HEK293 (cell line): ENCODE results near the gene ARL11.
"Not testable (repeated sequence)": the region's sequence is repeated elsewhere in the genome, so short reads cannot be mapped to it uniquely, and the experiment has no call there.

Source experiments
- CTCF ChIA-PET: fragments of 350-600 bp; formaldehyde crosslinking; extraction: SDS; loops from one replicate; lab custom pipeline; 2021; ENCODE audit warnings: antibody characterized with exemption; lab: Yijun Ruan, JAX
- POLR2A ChIA-PET: fragments of 300-600 bp; formaldehyde crosslinking; extraction: SDS; loops from one replicate; lab custom pipeline; 2020; ENCODE audit warnings: antibody characterized with exemption, inconsistent platforms; lab: Yijun Ruan, JAX
- H3K27ac ChIP-seq: fragments of 200-500 bp; sonication (Bioruptor generic); 2 replicates; pipeline ENCODE4 v1.5.1; 2014; ENCODE audit warnings: low read depth, low read length, control low read depth, inconsistent platforms; ENCODE audit errors: extremely low read depth
- H3K36me3 ChIP-seq, 2 experiments: fragments of 200-500 bp in 1 of 2; sonication (Bioruptor generic) in 1 of 2; 1 replicate in 1 of 2; 2 replicates in 1 of 2; pipeline ENCODE4 v1.5.1; 2014 to 2017; ENCODE audit warnings: inconsistent platforms in 2 of 2, low read length in 2 of 2; ENCODE audit not compliant: control insufficient read depth in 2 of 2, insufficient read depth in 1 of 2
- H3K4me1 ChIP-seq: fragments of 200-500 bp; sonication (Bioruptor generic); 2 replicates; pipeline ENCODE4 v1.5.1; 2014; ENCODE audit warnings: mild to moderate bottlenecking, low read length, inconsistent platforms; ENCODE audit not compliant: control insufficient read depth, insufficient read depth
- H3K4me3 ChIP-seq: 2 replicates; pipeline ENCODE4 v1.5.1; 2011; ENCODE audit warnings: low read depth, mild to moderate bottlenecking, control low read depth, low read length, moderate library complexity
- H3K9me3 ChIP-seq: fragments of 200-500 bp; sonication (Bioruptor generic); 2 replicates; pipeline ENCODE4 v1.5.1; 2014; ENCODE audit warnings: low read depth, low read length, inconsistent platforms; ENCODE audit not compliant: control insufficient read depth, insufficient read depth
- BCL11A ChIP-seq: fragments of 450-650 bp; formaldehyde crosslinking; IDR thresholded peaks from 2 replicates; pipeline ENCODE4 v1.5.1; 2016; ENCODE audit warnings: low read depth, missing biosample characterization, missing genetic modification characterization
- GLIS2 ChIP-seq: fragments of 450-650 bp; formaldehyde crosslinking; IDR thresholded peaks from 2 replicates; pipeline ENCODE4 v1.5.1; 2016; ENCODE audit warnings: missing biosample characterization, missing genetic modification characterization
- PATZ1 ChIP-seq: fragments of 450-650 bp; formaldehyde crosslinking; IDR thresholded peaks from 2 replicates; pipeline ENCODE4 v1.5.1; 2016; ENCODE audit warnings: missing biosample characterization, missing genetic modification characterization
- PRDM6 ChIP-seq: fragments of 450-650 bp; formaldehyde crosslinking; IDR thresholded peaks from 2 replicates; pipeline ENCODE4 v1.5.1; 2017; ENCODE audit warnings: missing biosample characterization, missing genetic modification characterization
- REST ChIP-seq: fragments of 450-650 bp; formaldehyde crosslinking; IDR thresholded peaks from 2 replicates; pipeline ENCODE4 v1.5.1; 2016; ENCODE audit warnings: missing biosample characterization, missing genetic modification characterization
- ZFP3 ChIP-seq: fragments of 450-650 bp; formaldehyde crosslinking; IDR thresholded peaks from 2 replicates; pipeline ENCODE4 v1.5.1; 2016; ENCODE audit warnings: low read depth, missing biosample characterization, missing genetic modification characterization
- ZFP69B ChIP-seq: fragments of 450-650 bp; formaldehyde crosslinking; IDR thresholded peaks from 2 replicates; pipeline ENCODE4 v1.5.1; 2016; ENCODE audit warnings: missing biosample characterization, missing genetic modification characterization
- ZNF350 ChIP-seq: fragments of 450-650 bp; formaldehyde crosslinking; IDR thresholded peaks from 2 replicates; pipeline ENCODE4 v1.5.0; 2017; ENCODE audit warnings: missing biosample characterization, mild to moderate bottlenecking, missing genetic modification characterization
- ZNF473 ChIP-seq: fragments of 450-650 bp; formaldehyde crosslinking; IDR thresholded peaks from 2 replicates; pipeline ENCODE4 v1.5.1; 2017; ENCODE audit warnings: missing biosample characterization, missing genetic modification characterization
- ZNF510 ChIP-seq: fragments of 450-650 bp; formaldehyde crosslinking; IDR thresholded peaks from 2 replicates; pipeline ENCODE4 v1.5.1; 2018; ENCODE audit warnings: mild to moderate bottlenecking, missing genetic modification characterization, missing biosample characterization; ENCODE audit not compliant: insufficient replicate concordance
- ZNF529 ChIP-seq: fragments of 450-650 bp; formaldehyde crosslinking; IDR thresholded peaks from 2 replicates; pipeline ENCODE4 v1.5.1; 2017; ENCODE audit warnings: missing genetic modification characterization, missing biosample characterization; ENCODE audit not compliant: insufficient replicate concordance
- ZNF555 ChIP-seq: fragments of 450-650 bp; formaldehyde crosslinking; conservative IDR thresholded peaks from 2 replicates; pipeline ENCODE4 v1.5.1; 2017; ENCODE audit warnings: missing biosample characterization, mild to moderate bottlenecking, missing genetic modification characterization, inconsistent platforms
- ZNF558 ChIP-seq: fragments of 450-650 bp; formaldehyde crosslinking; IDR thresholded peaks from 2 replicates; pipeline ENCODE4 v1.5.1; 2016; ENCODE audit warnings: missing biosample characterization, missing genetic modification characterization
- ZNF561 ChIP-seq: fragments of 450-650 bp; IDR thresholded peaks from 2 replicates; pipeline ENCODE4 v1.5.1; 2018; ENCODE audit warnings: missing biosample characterization, missing genetic modification characterization, borderline replicate concordance
- ZNF600 ChIP-seq: fragments of 450-650 bp; formaldehyde crosslinking; IDR thresholded peaks from 2 replicates; pipeline ENCODE4 v1.5.1; 2016; ENCODE audit warnings: missing biosample characterization, missing genetic modification characterization
- ZNF768 ChIP-seq: fragments of 450-650 bp; formaldehyde crosslinking; IDR thresholded peaks from 2 replicates; pipeline ENCODE4 v1.5.1; 2018; ENCODE audit warnings: missing biosample characterization, mild to moderate bottlenecking, missing genetic modification characterization
- ZNF791 ChIP-seq: fragments of 450-650 bp; formaldehyde crosslinking; IDR thresholded peaks from 2 replicates; pipeline ENCODE4 v1.5.1; 2016; ENCODE audit warnings: missing biosample characterization, missing genetic modification characterization
- TF ChIP-seq, protein P1 (sequence below): fragments of 450-650 bp; formaldehyde crosslinking; IDR thresholded peaks from 2 replicates; pipeline ENCODE4 v1.5.1; 2016; ENCODE audit warnings: missing biosample characterization, missing genetic modification characterization
- TF ChIP-seq, protein P2 (sequence below): IDR thresholded peaks from 2 replicates; pipeline ENCODE4 v1.6.1; 2011; ENCODE audit warnings: mild to moderate bottlenecking, low read depth, low read length, borderline replicate concordance

Gene ARL11

DNA sequence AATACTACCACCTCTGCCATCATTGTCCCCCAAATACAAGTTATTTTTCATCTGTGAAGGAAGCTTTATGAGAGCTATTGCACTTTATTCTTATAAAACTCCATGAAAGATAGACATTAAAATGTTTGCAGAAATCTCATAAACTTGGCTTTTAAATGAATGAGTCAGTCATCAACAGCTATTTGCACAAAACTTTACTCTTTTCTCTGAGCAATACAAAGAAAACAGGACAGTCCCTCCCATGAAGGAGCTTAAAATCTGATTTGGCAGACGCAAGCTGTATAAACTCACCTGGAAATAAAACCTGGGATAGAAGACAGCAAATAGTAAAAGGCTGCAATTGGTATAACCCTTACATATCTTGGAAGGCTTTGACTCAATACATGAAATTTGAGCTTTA is 26.3 kb upstream of the ARL11 start:
- H3K4me3 ChIP-seq: no peak overlapping the region
- no peaks in the 10 kb centered on the region for H3K36me3 ChIP-seq
- POLR2A ChIA-PET: no interaction called here
- CTCF ChIA-PET: interaction anchor here (0.6 to 0.8 kb wide), 2 partner anchors 11 to 899 kb away, joined by 3 to 4 read pairs; no protein-coding TSS in a partner anchor
- no peaks in the 10 kb centered on the region for H3K4me1 ChIP-seq
- H3K9me3 ChIP-seq: no peaks in the 10 kb centered on the region
- TF ChIP-seq PRDM6 (peak; percentile 67), ZNF510 (tag by site-specific recombination) (no peak), BCL11A (tag by site-specific recombination) (no peak), ZNF350 (tag by site-specific recombination) (no peak), ZNF768 (tag by site-specific recombination) (no peak), ZNF555 (tag by site-specific recombination) (no peak), ZNF791 (tag by site-specific recombination) (no peak)
- no peak overlapping the region for H3K27ac ChIP-seq

DNA sequence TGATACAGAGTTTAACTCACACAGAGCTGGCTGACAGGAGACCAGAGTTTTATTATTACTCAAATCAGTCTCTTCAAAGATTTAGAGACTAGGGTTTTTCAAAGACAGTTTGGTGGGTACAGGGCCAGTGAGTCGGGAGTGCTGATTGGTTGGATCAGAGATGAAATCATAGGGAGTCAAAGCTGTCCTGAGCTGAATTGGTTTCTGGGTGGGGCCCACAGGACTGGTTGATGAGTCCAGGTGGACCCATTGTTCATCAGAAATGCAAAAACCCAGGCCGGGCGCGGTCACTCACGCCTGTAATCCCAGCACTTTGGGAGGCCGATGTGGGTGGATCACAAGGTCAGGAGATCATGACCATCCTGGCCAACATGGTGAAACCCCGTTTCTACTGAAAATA is 25.7 kb upstream of the ARL11 start:
- not testable (repeated sequence) for H3K9me3 ChIP-seq, H3K4me1 ChIP-seq, H3K27ac ChIP-seq, H3K4me3 ChIP-seq, H3K36me3 ChIP-seq
- ChIA-PET POLR2A (interaction anchor here (0.6 to 0.7 kb wide), 2 partner anchors 52 to 309 kb away, joined by 3 read pairs; no protein-coding TSS in a partner anchor), CTCF (interaction anchor here (0.6 kb wide), 1 partner anchor 88 kb away, joined by 8 read pairs; no protein-coding TSS in a partner anchor)
- TF ChIP-seq ZFP69B (tag by site-specific recombination): peak; percentile 59; the same call in 1 of the 2 replicates
- TF ChIP-seq, protein P1, sequence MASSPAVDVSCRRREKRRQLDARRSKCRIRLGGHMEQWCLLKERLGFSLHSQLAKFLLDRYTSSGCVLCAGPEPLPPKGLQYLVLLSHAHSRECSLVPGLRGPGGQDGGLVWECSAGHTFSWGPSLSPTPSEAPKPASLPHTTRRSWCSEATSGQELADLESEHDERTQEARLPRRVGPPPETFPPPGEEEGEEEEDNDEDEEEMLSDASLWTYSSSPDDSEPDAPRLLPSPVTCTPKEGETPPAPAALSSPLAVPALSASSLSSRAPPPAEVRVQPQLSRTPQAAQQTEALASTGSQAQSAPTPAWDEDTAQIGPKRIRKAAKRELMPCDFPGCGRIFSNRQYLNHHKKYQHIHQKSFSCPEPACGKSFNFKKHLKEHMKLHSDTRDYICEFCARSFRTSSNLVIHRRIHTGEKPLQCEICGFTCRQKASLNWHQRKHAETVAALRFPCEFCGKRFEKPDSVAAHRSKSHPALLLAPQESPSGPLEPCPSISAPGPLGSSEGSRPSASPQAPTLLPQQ (tag by site-specific recombination): peak; percentile 50; the same call in 1 of the 2 replicates

DNA sequence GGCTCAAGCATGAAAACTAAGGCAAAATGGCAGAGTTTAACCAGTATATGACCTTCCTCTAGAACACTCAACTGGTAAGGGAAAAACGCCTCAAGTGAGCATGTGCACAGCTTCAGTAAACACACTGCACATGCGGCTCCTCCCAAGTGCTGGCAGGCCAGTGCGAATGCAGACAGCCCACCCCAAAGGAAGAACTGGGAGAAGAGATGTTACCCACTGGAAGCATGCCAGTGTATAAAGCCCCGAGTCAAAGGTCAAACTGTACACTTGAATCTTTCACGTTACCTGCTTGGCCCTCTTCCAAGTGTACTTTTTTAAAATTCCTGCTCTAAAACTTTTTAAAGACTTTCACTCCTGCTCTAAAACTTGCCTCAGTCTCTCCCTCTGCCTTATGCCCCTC is 23.7 kb upstream of the ARL11 start:
- H3K36me3 ChIP-seq: no peaks in the 10 kb centered on the region
- POLR2A ChIA-PET: no interaction called here
- no peak overlapping the region for H3K27ac ChIP-seq
- H3K4me1 ChIP-seq: no peaks in the 10 kb centered on the region
- CTCF ChIA-PET: interaction anchor here (1.7 kb wide), 1 partner anchor 304 kb away, joined by 5 read pairs; no protein-coding TSS in a partner anchor
- no peak overlapping the region for H3K4me3 ChIP-seq
- no peaks in the 10 kb centered on the region for H3K9me3 ChIP-seq
- no peak for TF ChIP-seq ZNF558 (tag by site-specific recombination)
- no peak for TF ChIP-seq ZNF600 (tag by site-specific recombination)
- no peak for TF ChIP-seq PATZ1 (tag by site-specific recombination)
- no peak for TF ChIP-seq GLIS2 (tag by site-specific recombination)
- TF ChIP-seq ZFP3 (tag by site-specific recombination): no peak
- TF ChIP-seq ZNF561: no peak
- TF ChIP-seq ZNF529 (tag by site-specific recombination): no peak
- TF ChIP-seq, protein P2, sequence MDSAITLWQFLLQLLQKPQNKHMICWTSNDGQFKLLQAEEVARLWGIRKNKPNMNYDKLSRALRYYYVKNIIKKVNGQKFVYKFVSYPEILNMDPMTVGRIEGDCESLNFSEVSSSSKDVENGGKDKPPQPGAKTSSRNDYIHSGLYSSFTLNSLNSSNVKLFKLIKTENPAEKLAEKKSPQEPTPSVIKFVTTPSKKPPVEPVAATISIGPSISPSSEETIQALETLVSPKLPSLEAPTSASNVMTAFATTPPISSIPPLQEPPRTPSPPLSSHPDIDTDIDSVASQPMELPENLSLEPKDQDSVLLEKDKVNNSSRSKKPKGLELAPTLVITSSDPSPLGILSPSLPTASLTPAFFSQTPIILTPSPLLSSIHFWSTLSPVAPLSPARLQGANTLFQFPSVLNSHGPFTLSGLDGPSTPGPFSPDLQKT: no peak
- TF ChIP-seq REST (tag by site-specific recombination): no peak
- no peak for TF ChIP-seq ZNF473 (tag by site-specific recombination)
